ENCODE measurements around the gene KRTAP5-6. TPM values are rescaled to one million over a fixed set of nuclear protein-coding genes. Genes with fewer than 3 reads are reported as not detected.
A peak's percentile ranks its signal among the peaks of the same experiment; 100 is the strongest.
"Not testable (repeated sequence)": the region's sequence is repeated elsewhere in the genome, so short reads cannot be mapped to it uniquely, and the experiment has no call there.

Gene KRTAP5-6
- total RNA-seq, 8 experiments from 2014 or later: not detected

- in situ Hi-C loops (cut with MboI; ENCODE audit: low pct_unique_long_range_greater_than_20kb in 2 of 9, low sequenced_read_pairs in 9 of 9, unreplicated experiment in 9 of 9): loop anchor here in 4 of 9 experiments (25.0 kb wide), 2 partner anchors 170 to 495 kb away; partner anchors contain the start of genes INS (in 3 of the 4), TH (in 3 of the 4), SYT8 (in 1 of the 4) and TNNI2 (in 1 of the 4)
- 65 to 80% (median 75%) methylated on average over 1 to 7 of the region's 24 CpGs; no CpG with 5 or more reads in 6 of the 10 experiments for WGBS, 10 experiments
- H3K4me3 ChIP-seq: no peak overlapping the region
- ATAC-seq (replicated peaks in 6 of 8): peak in 3 of 8 experiments; percentile 3 to 16 (median 6)
- peaks cover 0 to 9% of the 10 kb centered on the region in 2 donors for H3K4me1 ChIP-seq (replicated peaks in 1 of 2)
- no peak overlapping the region for H3K27ac ChIP-seq
Observed at GRCh38 chr11:1667121-1667850, 29.7 kb upstream of the KRTAP5-6 start.

DNA sequence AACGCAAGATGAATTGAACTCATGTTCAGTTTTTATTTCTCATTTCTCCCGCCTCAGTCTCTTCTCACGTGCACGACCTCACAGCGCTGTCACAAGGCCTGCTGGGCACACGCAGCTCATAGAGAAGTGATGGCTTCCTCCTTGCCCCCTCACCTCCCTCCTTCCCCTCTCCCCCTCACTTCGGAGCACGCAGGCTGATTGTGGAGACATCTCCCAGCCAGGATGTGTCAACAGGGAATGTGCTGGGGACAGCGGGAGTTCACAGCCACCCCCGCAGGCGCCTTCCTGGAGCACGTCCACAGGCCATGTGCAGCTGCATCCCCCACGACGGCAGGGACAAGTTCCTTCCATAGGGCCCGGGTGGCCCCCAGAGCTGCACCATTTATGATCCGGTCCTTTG, 29.1 kb upstream of the KRTAP5-6 start:
- H3K4me3 ChIP-seq: no peak overlapping the region
- peak overlapping the region in 1 of 2 donors; percentile 10 for H3K27ac ChIP-seq
- 32 to 100% (median 50%) methylated on average over 1 to 5 of the region's 16 CpGs; no CpG with 5 or more reads in 2 of the 10 experiments for WGBS, 10 experiments
- peaks cover 0 to 9% of the 10 kb centered on the region in 2 donors for H3K4me1 ChIP-seq (replicated peaks in 1 of 2)
- ATAC-seq (replicated peaks in 6 of 8): peak in 5 of 8 experiments; percentile 77 to 93 (median 81)
- in situ Hi-C loops (cut with MboI; ENCODE audit: low pct_unique_long_range_greater_than_20kb in 2 of 9, low sequenced_read_pairs in 9 of 9, unreplicated experiment in 9 of 9): loop anchor here in 4 of 9 experiments (25.0 kb wide), 2 partner anchors 169 to 494 kb away; partner anchors contain the start of genes INS (in 3 of the 4), TH (in 3 of the 4), SYT8 (in 1 of the 4) and TNNI2 (in 1 of the 4)

DNA sequence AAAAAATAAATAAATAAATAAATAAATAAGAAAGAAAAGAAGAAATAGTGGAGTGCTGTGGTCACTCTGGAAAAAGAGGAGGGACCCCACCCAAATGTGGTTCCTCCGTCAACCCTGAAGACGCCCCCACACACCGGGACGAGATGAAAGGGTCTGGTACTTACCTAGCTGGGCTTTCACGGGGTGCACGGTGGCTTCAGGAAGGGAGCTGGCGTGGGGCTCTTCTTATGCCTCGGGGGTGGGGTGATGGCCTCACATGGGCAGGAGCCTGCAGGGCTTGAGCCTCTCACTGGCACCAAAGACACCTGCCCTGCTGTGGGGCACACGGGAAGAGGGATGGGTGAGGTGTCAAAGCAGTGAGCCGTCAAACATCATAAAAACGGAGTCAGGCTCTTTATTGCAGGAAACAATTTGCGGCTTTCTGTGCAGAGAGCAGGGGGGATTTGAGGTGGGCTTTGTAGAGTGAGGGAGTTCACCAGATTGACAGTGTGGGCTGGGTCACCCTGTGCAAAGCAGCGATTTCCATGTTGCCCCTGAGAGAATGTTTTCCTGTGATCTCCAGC, 28.0 kb upstream of the KRTAP5-6 start:
- in situ Hi-C loops (cut with MboI; ENCODE audit: low pct_unique_long_range_greater_than_20kb in 2 of 9, low sequenced_read_pairs in 9 of 9, unreplicated experiment in 9 of 9): loop anchor here in 4 of 9 experiments (25.0 kb wide), 2 partner anchors 168 to 493 kb away; partner anchors contain the start of genes INS (in 3 of the 4), TH (in 3 of the 4), SYT8 (in 1 of the 4) and TNNI2 (in 1 of the 4)

GRCh38 chr11:1669546-1670218, 27.3 kb upstream of the KRTAP5-6 start:
- peaks cover 6 to 9% of the 10 kb centered on the region in 2 donors for H3K4me1 ChIP-seq (replicated peaks in 1 of 2)
- ATAC-seq (replicated peaks in 6 of 8): peak in 6 of 8 experiments; percentile 33 to 63 (median 39)
- in situ Hi-C loops (cut with MboI; ENCODE audit: low pct_unique_long_range_greater_than_20kb in 2 of 9, low sequenced_read_pairs in 9 of 9, unreplicated experiment in 9 of 9): loop anchor here in 4 of 9 experiments (25.0 kb wide), 2 partner anchors 168 to 493 kb away; partner anchors contain the start of genes INS (in 3 of the 4), TH (in 3 of the 4), SYT8 (in 1 of the 4) and TNNI2 (in 1 of the 4)
- 18 to 73% (median 42%) methylated on average over 2 to 11 of the region's 21 CpGs; no CpG with 5 or more reads in 2 of the 10 experiments for WGBS, 10 experiments
- H3K27ac ChIP-seq: no peak overlapping the region
- H3K4me3 ChIP-seq: no peak overlapping the region

More for the DNA sequence above, 28.0 kb upstream of the KRTAP5-6 start:
- Histone ChIP-seq H3K4me1 (replicated peaks in 1 of 2) (peaks cover under 1 to 9% of the 10 kb centered on the region in 2 donors), H3K27ac (no peak overlapping the region), H3K4me3 (no peak overlapping the region)
- no peak for ATAC-seq (replicated peaks in 6 of 8)
- WGBS, 10 experiments: 20 to 82% (median 71%) methylated on average over 2 to 8 of the region's 13 CpGs; no CpG with 5 or more reads in 3 of the 10 experiments

DNA sequence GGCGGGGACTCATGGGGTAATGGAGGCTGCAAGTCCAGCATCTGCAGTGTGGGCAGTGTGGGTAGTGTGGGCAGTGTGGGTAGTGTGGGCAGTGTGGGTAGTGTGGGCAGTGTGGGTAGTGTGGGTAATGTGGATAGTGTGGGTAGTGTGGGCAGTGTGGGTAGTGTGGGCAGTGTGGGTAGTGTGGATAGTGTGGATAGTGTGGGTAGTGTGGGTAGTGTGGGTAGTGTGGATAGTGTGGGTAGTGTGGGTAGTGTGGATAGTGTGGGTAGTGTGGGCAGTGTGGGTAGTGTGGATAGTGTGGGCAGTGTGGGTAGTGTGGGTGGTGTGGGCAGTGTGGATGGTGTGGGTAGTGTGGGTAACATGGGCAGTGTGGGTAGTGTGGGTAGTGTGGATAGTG, 26.5 kb upstream of the KRTAP5-6 start:
- H3K4me3 ChIP-seq; H3K27ac ChIP-seq; ATAC-seq (replicated peaks in 6 of 8); H3K4me1 ChIP-seq (replicated peaks in 1 of 2): not testable (repeated sequence)
- in situ Hi-C loops (cut with MboI; ENCODE audit: low pct_unique_long_range_greater_than_20kb in 2 of 9, low sequenced_read_pairs in 9 of 9, unreplicated experiment in 9 of 9): loop anchor here in 4 of 9 experiments (25.0 kb wide), 2 partner anchors 167 to 492 kb away; partner anchors contain the start of genes INS (in 3 of the 4), TH (in 3 of the 4), SYT8 (in 1 of the 4) and TNNI2 (in 1 of the 4)
- WGBS, 10 experiments: no CpG with 5 or more reads among the region's 1 CpG

DNA sequence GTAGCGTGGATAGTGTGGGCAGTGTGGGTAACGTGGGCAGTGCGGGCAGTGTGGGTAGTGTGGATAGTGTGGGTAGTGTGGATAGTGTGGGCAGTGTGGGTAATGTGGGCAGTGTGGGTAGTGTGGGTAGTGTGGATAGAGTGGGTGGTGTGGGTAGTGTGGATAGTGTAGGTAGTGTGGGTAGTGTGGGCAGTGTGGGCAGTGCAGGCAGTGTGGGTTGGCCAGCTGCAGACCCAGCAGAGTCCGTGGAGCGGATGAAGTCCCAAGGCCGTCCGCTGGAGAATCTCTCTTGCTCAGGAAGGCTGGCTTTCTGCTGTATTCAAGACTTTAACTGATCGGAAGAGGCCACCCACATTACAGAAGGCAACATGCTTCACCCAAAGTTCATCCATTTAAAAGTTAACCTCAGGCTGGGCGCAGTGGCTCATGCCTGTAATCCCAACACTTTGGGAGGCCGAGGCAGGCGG, 26.1 kb upstream of the KRTAP5-6 start:
- no peak overlapping the region for H3K27ac ChIP-seq
- H3K4me3 ChIP-seq: no peak overlapping the region
- no peak for ATAC-seq (replicated peaks in 6 of 8)
- in situ Hi-C loops (cut with MboI; ENCODE audit: low pct_unique_long_range_greater_than_20kb in 2 of 9, low sequenced_read_pairs in 9 of 9, unreplicated experiment in 9 of 9): loop anchor here in 4 of 9 experiments (25.0 kb wide), 2 partner anchors 166 to 491 kb away; partner anchors contain the start of genes INS (in 3 of the 4), TH (in 3 of the 4), SYT8 (in 1 of the 4) and TNNI2 (in 1 of the 4)
- 47 to 100% (median 80%) methylated on average over 1 to 8 of the region's 11 CpGs; no CpG with 5 or more reads in 1 of the 10 experiments for WGBS, 10 experiments
- peaks cover 6 to 9% of the 10 kb centered on the region in 2 donors for H3K4me1 ChIP-seq (replicated peaks in 1 of 2)

- 40 to 84% (median 72%) methylated on average over 5 to 11 of the region's 11 CpGs for WGBS, 10 experiments
- H3K4me3 ChIP-seq: no peak overlapping the region
- peaks cover 6 to 9% of the 10 kb centered on the region in 2 donors for H3K4me1 ChIP-seq (replicated peaks in 1 of 2)
- ATAC-seq (replicated peaks in 6 of 8): no peak
- no peak overlapping the region for H3K27ac ChIP-seq
- in situ Hi-C loops (cut with MboI; ENCODE audit: low pct_unique_long_range_greater_than_20kb in 2 of 9, low sequenced_read_pairs in 9 of 9, unreplicated experiment in 9 of 9): loop anchor here in 4 of 9 experiments (25.0 kb wide), 2 partner anchors 166 to 491 kb away; partner anchors contain the start of genes INS (in 3 of the 4), TH (in 3 of the 4), SYT8 (in 1 of the 4) and TNNI2 (in 1 of the 4)
Observed at GRCh38 chr11:1671658-1672057, 25.3 kb upstream of the KRTAP5-6 start.

DNA sequence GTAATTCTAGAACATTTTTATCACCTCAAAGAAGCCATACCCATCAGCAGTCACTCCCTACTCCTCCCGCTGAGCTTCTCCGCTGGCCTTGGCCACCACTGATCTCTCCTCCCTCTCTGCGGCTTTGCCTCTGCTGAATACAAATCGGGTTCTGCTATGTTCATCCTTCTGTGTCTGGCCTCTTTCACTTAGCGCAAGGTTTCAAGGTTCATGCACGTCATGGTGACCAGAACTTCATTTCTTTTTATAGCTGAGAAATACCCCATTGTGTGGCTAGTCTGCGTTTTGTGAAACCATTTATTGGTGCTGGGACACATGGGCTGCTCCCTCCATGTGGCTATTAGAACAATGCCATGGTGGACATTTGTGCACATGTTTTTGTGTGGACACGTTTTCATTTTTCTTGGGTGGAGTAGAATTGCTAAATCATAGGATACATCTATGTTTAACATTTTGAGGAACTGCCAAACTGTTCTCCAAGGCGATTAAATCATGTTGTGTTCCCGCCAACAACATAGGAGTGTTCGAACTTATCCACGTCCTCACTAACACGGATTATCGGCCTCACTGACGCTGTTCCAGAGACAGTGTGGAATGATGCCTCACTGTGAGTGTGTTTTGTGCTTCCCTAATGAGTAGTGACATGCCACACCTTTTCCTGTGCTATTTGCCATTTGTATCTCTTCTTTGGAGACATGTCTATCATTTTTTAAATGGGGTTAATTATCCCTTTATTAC, 24.2 kb upstream of the KRTAP5-6 start:
- in situ Hi-C loops (cut with MboI; ENCODE audit: low pct_unique_long_range_greater_than_20kb in 2 of 9, low sequenced_read_pairs in 9 of 9, unreplicated experiment in 9 of 9): loop anchor here in 4 of 9 experiments (25.0 kb wide), 2 partner anchors 165 to 490 kb away; partner anchors contain the start of genes INS (in 3 of the 4), TH (in 3 of the 4), SYT8 (in 1 of the 4) and TNNI2 (in 1 of the 4)
- 40 to 90% (median 79%) methylated on average over 2 to 13 of the region's 15 CpGs for WGBS, 10 experiments
- no peak overlapping the region for H3K4me3 ChIP-seq
- ATAC-seq (replicated peaks in 6 of 8): peak in 1 of 8 experiments; percentile 32
- no peak overlapping the region for H3K27ac ChIP-seq
- peaks cover 6% of the 10 kb centered on the region in 2 donors for H3K4me1 ChIP-seq (replicated peaks in 1 of 2)

GRCh38 chr11:1673446-1674172, 23.4 kb upstream of the KRTAP5-6 start:
- ATAC-seq (replicated peaks in 6 of 8): no peak
- H3K4me1 ChIP-seq (replicated peaks in 1 of 2): peaks cover 0 to 6% of the 10 kb centered on the region in 2 donors
- H3K4me3 ChIP-seq: no peak overlapping the region
- in situ Hi-C loops (cut with MboI; ENCODE audit: low pct_unique_long_range_greater_than_20kb in 2 of 9, low sequenced_read_pairs in 9 of 9, unreplicated experiment in 9 of 9): loop anchor here in 4 of 9 experiments (25.0 kb wide), 2 partner anchors 164 to 489 kb away; partner anchors contain the start of genes INS (in 3 of the 4), TH (in 3 of the 4), SYT8 (in 1 of the 4) and TNNI2 (in 1 of the 4)
- H3K27ac ChIP-seq: no peak overlapping the region
- WGBS, 10 experiments: 13 to 100% (median 75%) methylated on average over 3 to 11 of the region's 11 CpGs

- peak in 5 of 8 experiments; percentile 45 to 58 (median 53) for ATAC-seq (replicated peaks in 6 of 8)
- no peak overlapping the region for H3K4me3 ChIP-seq
- peaks cover 0 to 6% of the 10 kb centered on the region in 2 donors for H3K4me1 ChIP-seq (replicated peaks in 1 of 2)
- WGBS, 10 experiments: 20 to 89% (median 57%) methylated on average over 1 to 12 of the region's 21 CpGs
- no peak overlapping the region for H3K27ac ChIP-seq
- in situ Hi-C loops (cut with MboI; ENCODE audit: low pct_unique_long_range_greater_than_20kb in 2 of 9, low sequenced_read_pairs in 9 of 9, unreplicated experiment in 9 of 9): loop anchor here in 5 of 9 experiments (25.0 kb wide), 2 partner anchors 163 to 488 kb away; partner anchors contain the start of genes INS (in 4 of the 5), TH (in 4 of the 5), SYT8 (in 1 of the 5) and TNNI2 (in 1 of the 5)
Observed at GRCh38 chr11:1674173-1675131, 22.5 kb upstream of the KRTAP5-6 start.
